ENCODE data around the gene DAG1. TPM values are rescaled to one million over a fixed set of nuclear protein-coding genes. Genes with fewer than 3 reads are reported as not detected.
A peak's percentile ranks its signal among the peaks of the same experiment; 100 is the strongest.

The DAG1 gene
- total RNA-seq, result 10 to 100 TPM; 16.5 to 19.4 (median 18.1) TPM
- 11.9 TPM for total RNA-seq (2013)
- 7.8 to 37.2 (median 23.4) reads per million in 29 experiments for total RNA-seq

DNA sequence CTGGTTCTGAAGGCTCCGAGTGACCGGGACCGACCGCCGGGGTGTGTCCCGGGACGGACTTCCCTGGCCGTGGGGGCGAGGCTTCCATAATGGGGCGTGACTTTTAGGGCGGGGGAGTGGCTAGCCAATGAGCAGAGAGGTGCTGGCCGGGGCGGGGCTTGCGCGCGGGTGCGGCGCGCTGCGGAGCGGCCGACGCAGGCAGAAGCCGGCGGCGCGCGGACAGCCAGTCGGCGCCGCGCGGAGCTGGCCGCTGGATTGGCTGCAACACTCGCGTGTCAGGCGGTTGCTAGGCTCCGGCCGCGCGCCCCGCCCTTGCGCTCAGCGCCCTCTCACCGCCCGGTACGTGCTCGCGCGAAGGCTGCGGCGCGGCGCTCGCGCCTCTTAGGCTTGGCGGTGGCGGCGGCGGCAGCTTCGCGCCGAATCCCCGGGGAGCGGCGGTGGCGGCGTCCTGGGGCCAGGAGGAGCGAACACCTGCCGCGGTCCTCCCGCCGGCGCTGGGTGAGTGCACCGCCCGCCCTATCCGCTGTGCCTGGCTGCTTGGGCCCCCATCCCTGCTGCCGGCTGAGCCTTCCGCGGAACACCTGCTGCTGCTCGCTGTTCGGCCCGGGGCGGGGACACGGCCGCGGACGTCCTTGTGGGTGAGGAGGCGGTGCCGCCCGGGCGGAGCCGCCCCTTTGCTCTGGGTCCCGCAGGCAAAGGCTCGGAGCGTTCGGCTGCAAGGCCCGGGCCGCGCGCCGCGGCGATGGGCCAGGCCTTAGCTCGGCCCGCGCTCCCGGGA, at the start of gene DAG1:
Gene DAG1, plus strand, starts transcription at position 332 of the 778 bp plus-strand sequence. CDS start 40,268 bp downstream, outside the sequence.
- Mint-ChIP-seq H3K27me3 (no peaks in the 10 kb centered on the region), H3K36me3 (no peaks in the 10 kb centered on the region), H3K9me3 (no peaks in the 10 kb centered on the region), H3K4me3 (peak within 1 kb of the TSS; percentile 83 to 88 (median 86)), H3K4me1 (peaks cover 23 to 29% (median 26%) of the 10 kb centered on the region in 3 donors), H3K27ac (peak within 1 kb of the TSS; percentile 91 to 94)
- peaks cover 19 to 24% of the 10 kb centered on the region in 2 experiments for H3K4me1 ChIP-seq (ENCODE audit: control insufficient read depth in 1 of 2, extremely low read depth in 1 of 2, insufficient read depth in 2 of 2, low read length in 2 of 2)
- H3K27me3 ChIP-seq (replicated peaks in 1 of 2; ENCODE audit: control insufficient read depth in 2 of 2, extremely low read depth in 1 of 2, insufficient read depth in 2 of 2, low read length in 1 of 2), result no peaks in the 10 kb centered on the region
- ATAC-seq (replicated peaks in 1 of 4) (peak; percentile 88 to 89 (median 88)), DNase-seq (peak; percentile 88 to 98 (median 94))
- POLR2A ChIA-PET, result interaction anchor here in 1 of 2 donors (0.6 to 1.5 kb wide), 6 partner anchors 54 to 376 kb away, joined by 3 to 5 read pairs (median 4); partner anchors contain the start of genes QRICH1, RHOA, TCTA and USP4
- H3K27ac ChIP-seq (ENCODE audit: low read length), result peak within 1 kb of the TSS; percentile 86
- no peaks in the 10 kb centered on the region for H3K9me3 ChIP-seq
- H3K4me3 ChIP-seq (ENCODE audit: control insufficient read depth in 1 of 2, extremely low read depth in 1 of 2, low read length in 1 of 2), result peak within 1 kb of the TSS; percentile 91 to 92
- under 1% methylated on average over 108 of the region's 108 CpGs for WGBS (ENCODE audit: insufficient coverage)
- H3K36me3 ChIP-seq (ENCODE audit: control insufficient read depth in 2 of 2, extremely low read depth in 1 of 2, insufficient read depth in 1 of 2, low read length in 1 of 2), result no peaks in the 10 kb centered on the region
- CTCF ChIA-PET, result interaction anchor here in 1 of 2 donors (0.6 to 2.8 kb wide), 6 partner anchors 21 to 753 kb away, joined by 3 to 34 read pairs (median 4); partner anchors contain the start of genes IP6K2, USP4 and WDR6

DNA sequence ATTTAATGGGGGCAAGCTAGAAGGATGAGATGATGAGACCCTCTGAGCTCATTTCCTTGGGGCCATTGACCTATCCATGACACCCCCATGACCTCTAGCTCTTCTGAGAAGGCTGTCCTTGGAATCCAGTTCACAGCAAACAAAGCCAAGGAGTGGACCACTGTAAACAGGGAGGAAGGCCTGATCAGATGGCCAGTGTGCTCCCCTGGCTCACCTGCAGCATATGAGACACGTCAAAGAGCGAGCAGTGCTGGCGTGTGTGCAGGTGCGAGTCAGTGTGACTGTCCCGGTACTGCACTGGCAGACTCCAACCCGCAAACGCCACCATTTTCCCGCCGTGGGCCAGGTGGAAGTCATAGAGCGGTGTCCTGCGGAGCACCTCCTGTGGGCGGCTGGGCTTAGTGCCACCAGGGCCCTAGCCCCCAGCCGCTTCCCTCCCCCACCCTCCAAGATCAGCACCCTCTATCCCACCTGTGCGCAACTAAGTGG, 48.1 kb upstream of the DAG1 start:
- WGBS (ENCODE audit: insufficient coverage), result 81% methylated on average over 14 of the region's 14 CpGs
- ChIA-PET POLR2A (no interaction called here), CTCF (no interaction called here)
- H3K36me3 Mint-ChIP-seq, result peaks cover 9% of the 10 kb centered on the region
- peaks cover 35 to 61% (median 40%) of the 10 kb centered on the region in 3 donors for H3K4me1 Mint-ChIP-seq
- no peaks in the 10 kb centered on the region for H3K9me3 Mint-ChIP-seq
- H3K4me3 ChIP-seq (ENCODE audit: control insufficient read depth in 1 of 2, extremely low read depth in 1 of 2, low read length in 1 of 2), result peak overlapping the region in 1 of 2 donors; percentile 17
- peaks cover 4 to 21% of the 10 kb centered on the region in 2 donors for H3K36me3 ChIP-seq (ENCODE audit: control insufficient read depth in 2 of 2, extremely low read depth in 1 of 2, insufficient read depth in 1 of 2, low read length in 1 of 2)
- no peak for ATAC-seq (replicated peaks in 1 of 4)
- peaks cover 12 to 53% of the 10 kb centered on the region in 2 experiments for H3K4me1 ChIP-seq (ENCODE audit: control insufficient read depth in 1 of 2, extremely low read depth in 1 of 2, insufficient read depth in 2 of 2, low read length in 2 of 2)
- DNase-seq, result no peak
- H3K27me3 ChIP-seq (replicated peaks in 1 of 2; ENCODE audit: control insufficient read depth in 2 of 2, extremely low read depth in 1 of 2, insufficient read depth in 2 of 2, low read length in 1 of 2), result no peaks in the 10 kb centered on the region
- H3K27me3 Mint-ChIP-seq, result no peaks in the 10 kb centered on the region
- H3K9me3 ChIP-seq, result no peaks in the 10 kb centered on the region
- no peak overlapping the region for H3K27ac ChIP-seq (ENCODE audit: low read length)
- H3K4me3 Mint-ChIP-seq, result peak overlapping the region in 2 of 3 donors; percentile 28 to 41
- peak overlapping the region in 1 of 2 donors; percentile 44 for H3K27ac Mint-ChIP-seq

DNA sequence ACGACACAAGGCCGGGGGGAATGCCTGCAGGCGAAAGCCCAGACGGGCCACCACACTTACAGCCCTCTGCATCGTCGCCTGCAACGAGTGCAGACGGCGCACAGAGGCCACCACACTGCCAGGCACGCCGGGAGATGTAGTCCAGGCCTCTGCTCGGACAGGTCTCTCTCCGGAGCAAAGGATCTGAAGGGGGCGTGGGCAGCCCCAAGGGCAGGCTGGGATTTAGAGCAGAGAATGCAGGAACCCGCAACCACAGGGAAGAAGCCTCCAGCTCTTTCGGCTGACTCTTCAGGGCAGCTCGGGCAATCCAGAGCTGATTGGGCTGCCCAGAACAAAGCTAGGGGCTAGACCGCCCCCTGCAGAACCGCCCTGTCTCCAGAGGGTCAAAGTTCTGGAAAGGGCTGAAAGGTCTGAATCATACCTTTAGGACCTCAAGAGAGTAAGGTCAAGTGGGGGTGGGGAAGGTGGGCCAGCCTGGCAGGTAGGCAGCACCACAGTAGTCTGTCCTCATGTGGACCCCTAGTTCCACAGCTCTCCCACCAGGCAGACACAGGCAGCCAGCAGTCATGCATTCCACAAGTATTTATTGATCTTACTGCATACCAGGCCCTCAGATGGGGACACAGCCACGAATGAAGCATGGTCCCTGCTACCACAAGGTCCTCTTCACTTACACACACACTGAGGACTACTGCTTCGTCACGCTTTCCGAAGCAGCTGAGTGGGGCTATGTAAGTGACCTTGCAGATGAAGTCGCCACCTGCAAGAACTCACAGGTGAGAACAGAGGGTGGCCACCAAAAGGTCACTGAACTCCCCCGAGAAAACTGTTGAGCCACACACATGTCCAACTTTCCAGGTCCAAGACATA, 47.5 kb upstream of the DAG1 start, which contains the start of gene AMT:
Gene AMT, minus strand, starts transcription at position 95 of the 870 bp plus-strand sequence. Its CDS starts 23 bp downstream, at position 72.
- Mint-ChIP-seq H3K9me3 (no peaks in the 10 kb centered on the region), H3K27ac (peak within 1 kb of the TSS in 1 of 2 donors; percentile 44), H3K4me1 (peaks cover 28 to 54% (median 33%) of the 10 kb centered on the region in 3 donors), H3K36me3 (peaks cover 9% of the 10 kb centered on the region), H3K4me3 (peak within 1 kb of the TSS in 2 of 3 donors; percentile 28 to 41), H3K27me3 (no peaks in the 10 kb centered on the region)
- Histone ChIP-seq H3K36me3 (ENCODE audit: control insufficient read depth in 2 of 2, extremely low read depth in 1 of 2, insufficient read depth in 1 of 2, low read length in 1 of 2) (peaks cover 4 to 15% of the 10 kb centered on the region in 2 donors), H3K9me3 (no peaks in the 10 kb centered on the region), H3K4me1 (ENCODE audit: control insufficient read depth in 1 of 2, extremely low read depth in 1 of 2, insufficient read depth in 2 of 2, low read length in 2 of 2) (peaks cover 5 to 46% of the 10 kb centered on the region in 2 experiments), H3K27ac (ENCODE audit: low read length) (no peak within 1 kb of the TSS), H3K27me3 (replicated peaks in 1 of 2; ENCODE audit: control insufficient read depth in 2 of 2, extremely low read depth in 1 of 2, insufficient read depth in 2 of 2, low read length in 1 of 2) (no peaks in the 10 kb centered on the region), H3K4me3 (ENCODE audit: control insufficient read depth in 1 of 2, extremely low read depth in 1 of 2, low read length in 1 of 2) (peak within 1 kb of the TSS in 1 of 2 donors; percentile 17)
- 85% methylated on average over 21 of the region's 25 CpGs for WGBS (ENCODE audit: insufficient coverage)
- DNase-seq (no peak), ATAC-seq (replicated peaks in 1 of 4) (no peak)
- ChIA-PET POLR2A (no interaction called here), CTCF (no interaction called here)

DNA sequence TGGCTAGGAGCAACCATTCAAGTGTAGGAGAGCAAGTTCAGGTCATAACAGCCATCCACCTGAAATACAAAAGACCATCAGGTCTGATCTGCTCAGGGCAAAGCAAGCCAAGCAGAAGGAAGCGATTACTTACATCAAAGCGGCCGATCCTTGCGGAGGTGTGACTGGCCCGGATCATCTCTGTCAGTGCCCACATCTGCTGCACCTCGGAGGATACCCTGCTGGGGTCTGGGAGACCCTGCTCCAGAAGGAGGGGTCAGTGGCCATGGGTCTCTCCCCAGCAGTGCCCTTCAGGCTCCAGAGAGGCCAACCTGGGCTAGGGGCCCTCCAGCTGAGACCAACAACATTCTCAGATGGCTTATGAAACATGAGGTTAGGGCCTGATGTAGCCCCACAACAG, 45.3 kb upstream of the DAG1 start:
- Mint-ChIP-seq H3K4me3 (no peak overlapping the region), H3K27ac (peak overlapping the region in 1 of 2 donors; percentile 60), H3K9me3 (no peaks in the 10 kb centered on the region), H3K4me1 (peaks cover 33 to 51% (median 33%) of the 10 kb centered on the region in 3 donors), H3K27me3 (no peaks in the 10 kb centered on the region), H3K36me3 (peaks cover 5% of the 10 kb centered on the region)
- DNase-seq (no peak), ATAC-seq (replicated peaks in 1 of 4) (no peak)
- Histone ChIP-seq H3K4me1 (ENCODE audit: control insufficient read depth in 1 of 2, extremely low read depth in 1 of 2, insufficient read depth in 2 of 2, low read length in 2 of 2) (peaks cover 9 to 45% of the 10 kb centered on the region in 2 experiments), H3K36me3 (ENCODE audit: control insufficient read depth in 2 of 2, extremely low read depth in 1 of 2, insufficient read depth in 1 of 2, low read length in 1 of 2) (peaks cover 4 to 9% of the 10 kb centered on the region in 2 donors), H3K27ac (ENCODE audit: low read length) (no peak overlapping the region), H3K9me3 (no peaks in the 10 kb centered on the region), H3K4me3 (ENCODE audit: control insufficient read depth in 1 of 2, extremely low read depth in 1 of 2, low read length in 1 of 2) (no peak overlapping the region), H3K27me3 (replicated peaks in 1 of 2; ENCODE audit: control insufficient read depth in 2 of 2, extremely low read depth in 1 of 2, insufficient read depth in 2 of 2, low read length in 1 of 2) (no peaks in the 10 kb centered on the region)
- POLR2A ChIA-PET, result no interaction called here
- WGBS (ENCODE audit: insufficient coverage), result 96% methylated on average over 6 of the region's 6 CpGs
- CTCF ChIA-PET, result interaction anchor here in 1 of 2 donors (1.5 kb wide), 1 partner anchor 9 kb away, joined by 3 read pairs; no protein-coding TSS in a partner anchor

DNA sequence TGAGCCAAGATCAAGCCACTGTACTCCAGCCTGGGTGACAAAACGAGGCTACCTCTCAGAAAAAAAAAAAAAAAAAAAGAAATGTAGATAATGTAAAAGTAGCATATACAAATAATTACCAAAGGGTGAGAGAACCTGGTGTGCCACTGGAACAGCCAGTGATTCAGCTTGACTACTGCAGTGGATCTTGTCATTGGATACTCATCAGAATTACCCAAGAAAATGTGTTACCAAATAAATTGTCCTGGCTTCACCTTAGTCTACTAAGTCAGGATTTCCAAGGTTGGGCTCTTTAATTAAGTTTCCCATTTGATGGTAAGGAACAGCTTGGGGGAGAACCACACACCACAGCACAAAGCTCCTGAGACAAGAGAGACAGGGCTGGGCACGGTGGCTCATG, 42.5 kb upstream of the DAG1 start:
- DNase-seq, result no peak
- CTCF ChIA-PET, result interaction anchor here in 1 of 2 donors (0.7 kb wide), 1 partner anchor 12 kb away, joined by 3 read pairs; no protein-coding TSS in a partner anchor

More for the DNA sequence above, 42.5 kb upstream of the DAG1 start:
- Histone ChIP-seq H3K4me1 (ENCODE audit: control insufficient read depth in 1 of 2, extremely low read depth in 1 of 2, insufficient read depth in 2 of 2, low read length in 2 of 2) (peaks cover 9 to 36% of the 10 kb centered on the region in 2 experiments), H3K36me3 (ENCODE audit: control insufficient read depth in 2 of 2, extremely low read depth in 1 of 2, insufficient read depth in 1 of 2, low read length in 1 of 2) (peaks cover 3 to 6% of the 10 kb centered on the region in 2 donors), H3K27me3 (replicated peaks in 1 of 2; ENCODE audit: control insufficient read depth in 2 of 2, extremely low read depth in 1 of 2, insufficient read depth in 2 of 2, low read length in 1 of 2) (no peaks in the 10 kb centered on the region), H3K27ac (ENCODE audit: low read length) (no peak overlapping the region), H3K4me3 (ENCODE audit: control insufficient read depth in 1 of 2, extremely low read depth in 1 of 2, low read length in 1 of 2) (no peak overlapping the region), H3K9me3 (no peaks in the 10 kb centered on the region)
- H3K4me1 Mint-ChIP-seq, result peaks cover 30 to 41% (median 31%) of the 10 kb centered on the region in 3 donors
- no peaks in the 10 kb centered on the region for H3K9me3 Mint-ChIP-seq
- H3K36me3 Mint-ChIP-seq, result peaks cover 2% of the 10 kb centered on the region
- no peaks in the 10 kb centered on the region for H3K27me3 Mint-ChIP-seq
- peak overlapping the region; percentile 44 to 95 for H3K27ac Mint-ChIP-seq
- ATAC-seq (replicated peaks in 1 of 4), result no peak
- WGBS (ENCODE audit: insufficient coverage), result 20% methylated on average over 1 of the region's 2 CpGs
- H3K4me3 Mint-ChIP-seq, result peak overlapping the region in 2 of 3 donors; percentile 91 to 95
- POLR2A ChIA-PET, result interaction anchor here in 1 of 2 donors (1.2 kb wide), 1 partner anchor 12 kb away, joined by 4 read pairs; no protein-coding TSS in a partner anchor
